ENCODE results near the gene PLK1.
"Not testable (repeated sequence)": the region's sequence is repeated elsewhere in the genome, so short reads cannot be mapped to it uniquely, and the experiment has no call there.

Gene PLK1

GRCh38 chr16:23678430-23679273, at the start of gene PLK1:
Gene PLK1, plus strand, starts transcription at chr16:23678889. Its CDS starts 44 bp downstream, at chr16:23678933.
- DNase-seq (ENCODE audit: low spot score) (peak; percentile 76), FAIRE-seq (peak; percentile 64)

GRCh38 chr16:23629516-23629915, 49.2 kb upstream of the PLK1 start:
- no peak for DNase-seq (ENCODE audit: low spot score)
- FAIRE-seq = no peak

GRCh38 chr16:23631874-23632273, 46.8 kb upstream of the PLK1 start:
- not testable (repeated sequence) for FAIRE-seq; DNase-seq (ENCODE audit: low spot score)

- DNase-seq (ENCODE audit: low spot score) (no peak), FAIRE-seq (no peak)
These were observed 44.1 kb upstream of the PLK1 start for GRCh38 chr16:23634461-23635036.

GRCh38 chr16:23635958-23636357, 42.7 kb upstream of the PLK1 start:
- DNase-seq (ENCODE audit: low spot score) (no peak), FAIRE-seq (no peak)

GRCh38 chr16:23640615-23640930, 38.1 kb upstream of the PLK1 start:
- FAIRE-seq (no peak), DNase-seq (ENCODE audit: low spot score) (no peak)

- DNase-seq (ENCODE audit: low spot score) (peak; percentile 87), FAIRE-seq (peak; percentile 35)
These were observed 37.5 kb upstream of the PLK1 start, which contains the start of the genes DCTN5 and PALB2 for GRCh38 chr16:23640931-23641765. Gene DCTN5, plus strand, starts transcription at chr16:23641466. Its CDS starts 77 bp downstream, at chr16:23641543. Gene PALB2, minus strand, starts transcription at chr16:23641310. Its CDS starts 153 bp downstream, at chr16:23641157.

GRCh38 chr16:23642246-23642774, 36.4 kb upstream of the PLK1 start:
- no peak for FAIRE-seq
- no peak for DNase-seq (ENCODE audit: low spot score)

- FAIRE-seq = no peak
- no peak for DNase-seq (ENCODE audit: low spot score)
These were observed 27.8 kb upstream of the PLK1 start for GRCh38 chr16:23650674-23651416.

- DNase-seq (ENCODE audit: low spot score) = no peak
- no peak for FAIRE-seq
These were observed 26.7 kb upstream of the PLK1 start for GRCh38 chr16:23651943-23652468.

GRCh38 chr16:23663918-23664317, 14.8 kb upstream of the PLK1 start:
- DNase-seq (ENCODE audit: low spot score) (no peak), FAIRE-seq (no peak)

- no peak for FAIRE-seq
- DNase-seq (ENCODE audit: low spot score) = no peak
These were observed 11.9 kb upstream of the PLK1 start for GRCh38 chr16:23666571-23667354.

- FAIRE-seq (no peak), DNase-seq (ENCODE audit: low spot score) (no peak)
These were observed 11.4 kb upstream of the PLK1 start for GRCh38 chr16:23667355-23667659.

- DNase-seq (ENCODE audit: low spot score) (no peak), FAIRE-seq (no peak)
These were observed 10.5 kb upstream of the PLK1 start for GRCh38 chr16:23668225-23668624.

GRCh38 chr16:23668873-23669272, 9.8 kb upstream of the PLK1 start:
- no peak for FAIRE-seq
- DNase-seq (ENCODE audit: low spot score) = no peak

- DNase-seq (ENCODE audit: low spot score) = peak; percentile 86
- peak; percentile 95 for FAIRE-seq
These were observed 8.4 kb upstream of the PLK1 start for GRCh38 chr16:23670137-23670776.

GRCh38 chr16:23673971-23674614, 4.6 kb upstream of the PLK1 start:
- DNase-seq (ENCODE audit: low spot score) (no peak), FAIRE-seq (no peak)

GRCh38 chr16:23676924-23677480, 1.7 kb upstream of the PLK1 start:
- DNase-seq (ENCODE audit: low spot score) (no peak), FAIRE-seq (no peak)

Data from RCC 7860 (cell line).